ENCODE data around the gene IKZF3. TPM values are rescaled to one million over a fixed set of nuclear protein-coding genes. Genes with fewer than 3 reads are reported as not detected.

Gene IKZF3
- total and polyA plus RNA-seq, 10 of the 15 experiments (the other 5 are each of a cell fraction or from before 2014, with no cell fraction given) = 5.5 to 98.2 (median 47.6) TPM

- RAD21 ChIA-PET (ENCODE audit: unreplicated experiment) = no interaction called here
- ATAC-seq = no peak
- 85% methylated on average over 11 of the region's 11 CpGs for WGBS (ENCODE audit: insufficient coverage, insufficient replicate concordance, low lambda C conversion rate, missing lambda C conversion rate)
- no peak overlapping the region for H2AFZ ChIP-seq (ENCODE audit: control insufficient read depth, low read depth, low read length)
- peaks cover 18% of the 10 kb centered on the region for H3K4me1 ChIP-seq (ENCODE audit: control insufficient read depth, insufficient read depth, low read length)
- no peak overlapping the region for H3K4me2 ChIP-seq (ENCODE audit: control insufficient read depth, insufficient read depth)
- H4K20me1 ChIP-seq (ENCODE audit: control insufficient read depth, insufficient read depth) = no peaks in the 10 kb centered on the region
- SMC1A ChIA-PET (ENCODE audit: uncharacterized antibody, unreplicated experiment) = interaction anchor here (0.7 to 1.5 kb wide), 3 partner anchors 11 to 56 kb away, joined by 3 read pairs; no protein-coding TSS in a partner anchor
- intact Hi-C loops (cut with micrococcal nuclease; ENCODE audit: unreplicated experiment) (no loop called here), in situ Hi-C loops (cut with MboI) (no loop called here)
- H3K9ac ChIP-seq (ENCODE audit: control insufficient read depth, insufficient read depth, low read length) = no peak overlapping the region
- TF ChIP-seq, protein P1, sequence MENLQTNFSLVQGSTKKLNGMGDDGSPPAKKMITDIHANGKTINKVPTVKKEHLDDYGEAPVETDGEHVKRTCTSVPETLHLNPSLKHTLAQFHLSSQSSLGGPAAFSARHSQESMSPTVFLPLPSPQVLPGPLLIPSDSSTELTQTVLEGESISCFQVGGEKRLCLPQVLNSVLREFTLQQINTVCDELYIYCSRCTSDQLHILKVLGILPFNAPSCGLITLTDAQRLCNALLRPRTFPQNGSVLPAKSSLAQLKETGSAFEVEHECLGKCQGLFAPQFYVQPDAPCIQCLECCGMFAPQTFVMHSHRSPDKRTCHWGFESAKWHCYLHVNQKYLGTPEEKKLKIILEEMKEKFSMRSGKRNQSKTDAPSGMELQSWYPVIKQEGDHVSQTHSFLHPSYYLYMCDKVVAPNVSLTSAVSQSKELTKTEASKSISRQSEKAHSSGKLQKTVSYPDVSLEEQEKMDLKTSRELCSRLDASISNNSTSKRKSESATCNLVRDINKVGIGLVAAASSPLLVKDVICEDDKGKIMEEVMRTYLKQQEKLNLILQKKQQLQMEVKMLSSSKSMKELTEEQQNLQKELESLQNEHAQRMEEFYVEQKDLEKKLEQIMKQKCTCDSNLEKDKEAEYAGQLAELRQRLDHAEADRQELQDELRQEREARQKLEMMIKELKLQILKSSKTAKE (IDR thresholded peaks at IDR 0.05; ENCODE audit: low read depth, poor library complexity, severe bottlenecking) = no peak
- no peak for TF ChIP-seq HSF1 (IDR thresholded peaks at IDR 0.05; ENCODE audit: low read depth, low read length)
- no peak for TF ChIP-seq RAD21 (IDR thresholded peaks at IDR 0.05; ENCODE audit: insufficient read depth, low read depth, low read length)
- TF ChIP-seq IKZF1 (conservative IDR thresholded peaks at IDR 0.05) = no peak
- no peak for TF ChIP-seq MYB (IDR thresholded peaks at IDR 0.05; ENCODE audit: borderline replicate concordance, low read depth, low read length)
- TF ChIP-seq, protein P2, sequence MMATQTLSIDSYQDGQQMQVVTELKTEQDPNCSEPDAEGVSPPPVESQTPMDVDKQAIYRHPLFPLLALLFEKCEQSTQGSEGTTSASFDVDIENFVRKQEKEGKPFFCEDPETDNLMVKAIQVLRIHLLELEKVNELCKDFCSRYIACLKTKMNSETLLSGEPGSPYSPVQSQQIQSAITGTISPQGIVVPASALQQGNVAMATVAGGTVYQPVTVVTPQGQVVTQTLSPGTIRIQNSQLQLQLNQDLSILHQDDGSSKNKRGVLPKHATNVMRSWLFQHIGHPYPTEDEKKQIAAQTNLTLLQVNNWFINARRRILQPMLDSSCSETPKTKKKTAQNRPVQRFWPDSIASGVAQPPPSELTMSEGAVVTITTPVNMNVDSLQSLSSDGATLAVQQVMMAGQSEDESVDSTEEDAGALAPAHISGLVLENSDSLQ (IDR thresholded peaks at IDR 0.05) = peak; percentile 34; the same call in 1 of the 2 replicates
- H3K27ac ChIP-seq (ENCODE audit: control insufficient read depth, insufficient read depth) = no peak overlapping the region
- no peak overlapping the region for H3K4me3 ChIP-seq
- no TSS peak for BruUV-seq (replicated peaks)
- POLR2A ChIA-PET = interaction anchor here (0.6 to 1.2 kb wide), 4 partner anchors 10 to 31 kb away, joined by 3 to 7 read pairs (median 4); no protein-coding TSS in a partner anchor
- no peak for FAIRE-seq
- H3K27me3 ChIP-seq (replicated peaks in 1 of 2; ENCODE audit: control insufficient read depth in 2 of 2, insufficient read depth in 2 of 2, low read length in 1 of 2) = no peaks in the 10 kb centered on the region
- DNase-seq (ENCODE audit: low read depth, low spot score) = no peak
- CTCF ChIA-PET = interaction anchor here (0.6 kb wide), 1 partner anchor 11 kb away, joined by 3 read pairs; no protein-coding TSS in a partner anchor
- H3K9me3 ChIP-seq (replicated peaks; ENCODE audit: control insufficient read depth, insufficient read depth, low read length) = no peaks in the 10 kb centered on the region
- H3K79me2 ChIP-seq (ENCODE audit: control insufficient read depth, insufficient read depth, low read length) = peaks cover 27% of the 10 kb centered on the region
- peaks cover 4 to 19% of the 10 kb centered on the region in 2 experiments for H3K36me3 ChIP-seq (ENCODE audit: control insufficient read depth in 2 of 2, insufficient read depth in 2 of 2, low read length in 1 of 2)
These were observed 50.5 kb downstream of the IKZF3 start for GRCh38 chr17:39813631-39814030.
